ENCODE results near the gene CPA2.
"Not testable (repeated sequence)": the region's sequence is repeated elsewhere in the genome, so short reads cannot be mapped to it uniquely, and the experiment has no call there.

DNA sequence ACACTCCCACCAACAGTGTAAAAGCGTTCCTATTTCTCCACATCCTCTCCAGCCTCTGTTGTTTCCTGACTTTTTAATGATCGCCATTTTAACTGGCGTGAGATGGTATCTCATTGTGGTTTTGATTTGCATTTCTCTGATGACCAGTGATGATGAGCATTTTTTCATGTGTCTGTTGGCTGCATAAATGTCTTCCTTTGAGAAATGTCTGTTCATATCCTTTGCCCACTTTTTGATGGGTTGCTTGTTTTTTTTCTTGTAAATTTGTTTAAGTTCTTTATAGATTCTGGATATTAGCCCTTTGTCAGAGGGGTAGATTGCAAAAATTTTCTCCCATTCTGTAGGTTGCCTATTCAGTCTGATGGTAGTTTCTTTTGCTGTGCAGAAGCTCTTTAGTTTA is 17.0 kb upstream of the CPA2 start:
- TF ChIP-seq POLR2A (IDR thresholded peaks at IDR 0.05; ENCODE audit: low read length); GATA1 (IDR thresholded peaks at IDR 0.05; ENCODE audit: low read depth, low read length): not testable (repeated sequence)
